ENCODE results near the gene POMGNT1.

Gene POMGNT1

GRCh38 chr1:46188295-46189030 is 9.8 kb downstream of the POMGNT1 start:
- H3K4me3 ChIP-seq (ENCODE audit: low read depth, low read length) = no peak overlapping the region
- no peaks in the 10 kb centered on the region for H3K27me3 ChIP-seq (replicated peaks)
- no peak overlapping the region for H3K27ac ChIP-seq
- in situ Hi-C loops (cut with HindIII; ENCODE audit: low pct_ligation_motif_present, low sequenced_read_pairs) = loop anchor here (10.0 kb wide), 1 partner anchor 154 kb away; no protein-coding TSS in a partner anchor
- TF ChIP-seq CTCF (IDR thresholded peaks at IDR 0.05; ENCODE audit: low read depth, low read length, missing control alignments) = peak; percentile 28
- DNase-seq = no peak
- peaks cover 29% of the 10 kb centered on the region for H3K36me3 ChIP-seq (replicated peaks)

DNA sequence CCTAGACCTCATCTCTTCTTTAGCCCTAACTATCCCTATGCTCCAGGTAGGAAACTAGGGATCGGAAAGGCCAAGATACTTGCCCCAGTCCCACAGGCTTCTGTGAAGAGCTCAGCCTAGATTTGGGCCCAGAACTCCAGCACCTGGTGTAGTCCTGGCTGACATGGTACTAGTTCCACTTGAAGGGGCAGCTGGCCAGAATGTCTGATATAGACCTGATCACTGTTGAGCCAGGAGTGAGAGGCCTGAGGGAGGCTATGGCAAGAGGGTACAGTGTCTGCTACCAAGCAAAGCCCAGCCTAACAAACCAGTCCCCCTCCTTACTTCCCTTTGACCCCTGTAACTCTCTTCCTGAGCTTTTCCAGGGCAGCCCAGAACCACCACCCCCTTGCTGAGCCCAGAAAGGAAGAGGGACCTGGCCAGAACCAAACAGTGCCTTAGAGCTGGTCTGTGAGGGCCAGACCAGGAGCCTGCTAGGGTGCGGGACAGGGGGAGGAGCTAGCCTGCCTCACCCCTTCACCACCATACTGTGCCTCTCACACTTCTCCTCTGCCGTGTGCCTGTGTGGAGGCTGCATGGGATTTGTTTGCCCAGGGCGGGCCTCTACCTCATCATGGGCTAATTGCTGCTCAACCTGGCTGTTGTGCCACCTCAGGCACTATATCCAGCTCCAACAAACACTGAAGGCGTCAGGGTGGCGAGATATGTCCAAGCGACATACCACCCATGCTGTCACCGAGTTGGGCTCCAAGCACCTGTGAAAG is 10.9 kb downstream of the POMGNT1 start:
- H3K27ac ChIP-seq = no peak overlapping the region
- in situ Hi-C loops (cut with HindIII; ENCODE audit: low pct_ligation_motif_present, low sequenced_read_pairs) = loop anchor here (10.0 kb wide), 1 partner anchor 152 kb away; no protein-coding TSS in a partner anchor
- peaks cover 18% of the 10 kb centered on the region for H3K36me3 ChIP-seq (replicated peaks)
- DNase-seq = no peak
- H3K4me3 ChIP-seq (ENCODE audit: low read depth, low read length) = no peak overlapping the region
- no peak for TF ChIP-seq CTCF (IDR thresholded peaks at IDR 0.05; ENCODE audit: low read depth, low read length, missing control alignments)
- no peaks in the 10 kb centered on the region for H3K27me3 ChIP-seq (replicated peaks)

GRCh38 chr1:46186076-46186475 is 12.2 kb downstream of the POMGNT1 start:
- no peak overlapping the region for H3K27ac ChIP-seq
- no peak for DNase-seq
- peaks cover 13% of the 10 kb centered on the region for H3K36me3 ChIP-seq (replicated peaks)
- no peak overlapping the region for H3K4me3 ChIP-seq (ENCODE audit: low read depth, low read length)
- H3K27me3 ChIP-seq (replicated peaks) = no peaks in the 10 kb centered on the region
- TF ChIP-seq CTCF (IDR thresholded peaks at IDR 0.05; ENCODE audit: low read depth, low read length, missing control alignments) = no peak
- in situ Hi-C loops (cut with HindIII; ENCODE audit: low pct_ligation_motif_present, low sequenced_read_pairs) = loop anchor here (10.0 kb wide), 1 partner anchor 151 kb away; no protein-coding TSS in a partner anchor

DNA sequence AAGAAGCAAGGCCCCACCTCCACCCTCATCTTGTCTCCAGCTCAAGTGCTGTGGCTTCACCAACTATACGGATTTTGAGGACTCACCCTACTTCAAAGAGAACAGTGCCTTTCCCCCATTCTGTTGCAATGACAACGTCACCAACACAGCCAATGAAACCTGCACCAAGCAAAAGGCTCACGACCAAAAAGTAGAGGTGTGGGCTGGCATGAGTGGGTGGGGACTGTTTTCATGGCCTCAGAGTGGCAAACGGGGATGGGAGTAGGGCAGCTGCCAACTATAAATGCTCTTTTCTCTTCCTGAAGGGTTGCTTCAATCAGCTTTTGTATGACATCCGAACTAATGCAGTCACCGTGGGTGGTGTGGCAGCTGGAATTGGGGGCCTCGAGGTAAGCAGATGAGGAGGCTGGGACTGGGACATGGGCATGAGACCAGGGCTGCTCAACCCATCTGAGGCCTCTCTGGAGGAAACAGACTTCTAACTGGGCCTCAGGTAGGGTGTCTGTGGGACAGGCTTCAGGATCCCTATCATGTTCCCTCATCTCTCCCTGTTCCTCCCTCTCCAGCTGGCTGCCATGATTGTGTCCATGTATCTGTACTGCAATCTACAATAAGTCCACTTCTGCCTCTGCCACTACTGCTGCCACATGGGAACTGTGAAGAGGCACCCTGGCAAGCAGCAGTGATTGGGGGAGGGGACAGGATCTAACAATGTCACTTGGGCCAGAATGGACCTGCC is 13.1 kb downstream of the POMGNT1 start:
- in situ Hi-C loops (cut with HindIII; ENCODE audit: low pct_ligation_motif_present, low sequenced_read_pairs) = loop anchor here (10.0 kb wide), 1 partner anchor 150 kb away; no protein-coding TSS in a partner anchor
- Histone ChIP-seq H3K36me3 (replicated peaks) (peaks cover 7% of the 10 kb centered on the region), H3K4me3 (ENCODE audit: low read depth, low read length) (no peak overlapping the region), H3K27ac (no peak overlapping the region), H3K27me3 (replicated peaks) (no peaks in the 10 kb centered on the region)
- no peak for DNase-seq
- no peak for TF ChIP-seq CTCF (IDR thresholded peaks at IDR 0.05; ENCODE audit: low read depth, low read length, missing control alignments)

DNA sequence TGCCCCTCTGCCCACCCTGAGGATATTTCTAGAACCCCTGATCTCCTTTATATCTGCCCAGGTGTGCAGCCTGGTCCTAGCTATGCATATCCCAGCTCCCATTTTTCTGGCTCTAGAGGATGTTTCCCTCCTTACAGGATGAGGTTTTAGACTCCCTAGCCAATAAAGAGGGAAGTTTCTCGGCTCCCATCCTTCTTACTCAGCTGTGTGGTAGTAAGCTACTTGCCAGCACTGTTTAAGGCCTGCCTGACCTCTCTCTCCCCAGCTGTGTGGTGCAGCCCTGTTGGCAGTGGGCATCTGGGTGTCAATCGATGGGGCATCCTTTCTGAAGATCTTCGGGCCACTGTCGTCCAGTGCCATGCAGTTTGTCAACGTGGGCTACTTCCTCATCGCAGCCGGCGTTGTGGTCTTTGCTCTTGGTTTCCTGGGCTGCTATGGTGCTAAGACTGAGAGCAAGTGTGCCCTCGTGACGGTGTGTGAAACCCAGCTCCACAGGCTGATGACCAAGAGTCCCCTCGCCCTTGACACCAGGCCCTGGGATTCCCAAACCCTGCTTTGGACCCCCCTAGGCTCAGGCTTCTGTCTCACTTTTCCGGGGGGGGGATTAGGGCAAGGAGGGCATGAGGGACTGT is 14.2 kb downstream of the POMGNT1 start:
- no peaks in the 10 kb centered on the region for H3K36me3 ChIP-seq (replicated peaks)
- in situ Hi-C loops (cut with HindIII; ENCODE audit: low pct_ligation_motif_present, low sequenced_read_pairs) = loop anchor here (10.0 kb wide), 1 partner anchor 149 kb away; no protein-coding TSS in a partner anchor
- H3K27me3 ChIP-seq (replicated peaks) = no peaks in the 10 kb centered on the region
- no peak overlapping the region for H3K4me3 ChIP-seq (ENCODE audit: low read depth, low read length)
- TF ChIP-seq CTCF (IDR thresholded peaks at IDR 0.05; ENCODE audit: low read depth, low read length, missing control alignments) = no peak
- DNase-seq = no peak
- H3K27ac ChIP-seq = peak overlapping the region; percentile 68
